ENCODE measurements around the gene DHX40. TPM values are rescaled to one million over a fixed set of nuclear protein-coding genes. Genes with fewer than 3 reads are reported as not detected.

The DHX40 gene
- total and polyA plus RNA-seq, 2 of the 13 experiments (the other 11 are each of a cell fraction or from before 2014, with no cell fraction given): 22.2 to 37.0 TPM

DNA sequence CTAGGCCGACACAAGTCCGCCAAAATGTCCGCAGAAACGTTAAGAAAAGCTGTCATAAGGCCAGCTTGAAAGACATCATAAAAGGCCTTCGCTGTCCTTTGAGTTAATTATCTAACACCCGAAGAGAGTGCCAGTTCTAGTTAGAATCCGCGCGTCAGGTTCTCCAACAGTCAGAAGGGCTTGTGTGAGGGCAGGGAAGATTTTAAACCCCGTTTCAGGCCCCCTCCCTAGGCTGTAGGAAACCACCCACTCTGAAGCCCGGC, 53.6 kb downstream of the DHX40 start (continued):
- TF ChIP-seq ZNF256 (CRISPR knock-in tag; conservative IDR thresholded peaks at IDR 0.05) (no peak; the same call in 1 of the 2 replicates), DR1 (CRISPR knock-in tag; IDR thresholded peaks at IDR 0.05) (peak; percentile 62; the same call in 1 of the 2 replicates), SMYD3 (CRISPR knock-in tag; IDR thresholded peaks at IDR 0.05) (no peak), RBM39 (IDR thresholded peaks at IDR 0.05; ENCODE audit: low read depth, low read length, poor library complexity, severe bottlenecking) (no peak), MIXL1 (CRISPR knock-in tag; IDR thresholded peaks at IDR 0.05) (no peak), PTBP1 (IDR thresholded peaks at IDR 0.05; ENCODE audit: low read depth, low read length, poor library complexity, severe bottlenecking) (no peak), CEBPB (IDR thresholded peaks at IDR 0.05; ENCODE audit: borderline replicate concordance, low read depth, low read length) (no peak), TBP (CRISPR knock-in tag; IDR thresholded peaks at IDR 0.05) (no peak), HOXD1 (CRISPR knock-in tag; IDR thresholded peaks at IDR 0.05) (no peak), NFATC3 (CRISPR knock-in tag; IDR thresholded peaks at IDR 0.05) (0 out of 2 replicates have a peak, but pooled peaks have one; percentile 8), TGIF2 (CRISPR knock-in tag; IDR thresholded peaks at IDR 0.05) (0 out of 2 replicates have a peak, but pooled peaks have one; percentile 5)
- TF ChIP-seq, protein P1, sequence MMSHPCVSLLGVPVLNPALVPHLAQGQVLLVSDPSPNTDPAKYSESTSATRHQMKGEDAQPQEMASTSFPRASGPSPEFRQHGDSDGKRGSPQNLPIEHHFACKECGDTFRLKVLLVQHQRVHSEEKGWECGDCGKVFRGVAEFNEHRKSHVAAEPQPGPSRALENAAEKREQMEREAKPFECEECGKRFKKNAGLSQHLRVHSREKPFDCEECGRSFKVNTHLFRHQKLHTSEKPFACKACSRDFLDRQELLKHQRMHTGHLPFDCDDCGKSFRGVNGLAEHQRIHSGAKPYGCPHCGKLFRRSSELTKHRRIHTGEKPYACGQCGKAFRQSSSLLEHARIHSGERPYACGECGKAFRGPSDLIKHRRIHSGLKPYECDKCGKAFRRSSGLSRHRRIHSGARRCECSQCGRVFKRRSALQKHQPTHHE (CRISPR knock-in tag; IDR thresholded peaks at IDR 0.05; ENCODE audit: borderline replicate concordance): 0 out of 2 replicates have a peak, but pooled peaks have one; percentile 12
- TF ChIP-seq, protein P2, sequence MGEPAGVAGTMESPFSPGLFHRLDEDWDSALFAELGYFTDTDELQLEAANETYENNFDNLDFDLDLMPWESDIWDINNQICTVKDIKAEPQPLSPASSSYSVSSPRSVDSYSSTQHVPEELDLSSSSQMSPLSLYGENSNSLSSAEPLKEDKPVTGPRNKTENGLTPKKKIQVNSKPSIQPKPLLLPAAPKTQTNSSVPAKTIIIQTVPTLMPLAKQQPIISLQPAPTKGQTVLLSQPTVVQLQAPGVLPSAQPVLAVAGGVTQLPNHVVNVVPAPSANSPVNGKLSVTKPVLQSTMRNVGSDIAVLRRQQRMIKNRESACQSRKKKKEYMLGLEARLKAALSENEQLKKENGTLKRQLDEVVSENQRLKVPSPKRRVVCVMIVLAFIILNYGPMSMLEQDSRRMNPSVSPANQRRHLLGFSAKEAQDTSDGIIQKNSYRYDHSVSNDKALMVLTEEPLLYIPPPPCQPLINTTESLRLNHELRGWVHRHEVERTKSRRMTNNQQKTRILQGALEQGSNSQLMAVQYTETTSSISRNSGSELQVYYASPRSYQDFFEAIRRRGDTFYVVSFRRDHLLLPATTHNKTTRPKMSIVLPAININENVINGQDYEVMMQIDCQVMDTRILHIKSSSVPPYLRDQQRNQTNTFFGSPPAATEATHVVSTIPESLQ (CRISPR knock-in tag; conservative IDR thresholded peaks at IDR 0.05): no peak
- TF ChIP-seq, protein P3, sequence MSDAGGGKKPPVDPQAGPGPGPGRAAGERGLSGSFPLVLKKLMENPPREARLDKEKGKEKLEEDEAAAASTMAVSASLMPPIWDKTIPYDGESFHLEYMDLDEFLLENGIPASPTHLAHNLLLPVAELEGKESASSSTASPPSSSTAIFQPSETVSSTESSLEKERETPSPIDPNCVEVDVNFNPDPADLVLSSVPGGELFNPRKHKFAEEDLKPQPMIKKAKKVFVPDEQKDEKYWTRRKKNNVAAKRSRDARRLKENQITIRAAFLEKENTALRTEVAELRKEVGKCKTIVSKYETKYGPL (CRISPR knock-in tag; IDR thresholded peaks at IDR 0.05): no peak
- TF ChIP-seq, protein P4, sequence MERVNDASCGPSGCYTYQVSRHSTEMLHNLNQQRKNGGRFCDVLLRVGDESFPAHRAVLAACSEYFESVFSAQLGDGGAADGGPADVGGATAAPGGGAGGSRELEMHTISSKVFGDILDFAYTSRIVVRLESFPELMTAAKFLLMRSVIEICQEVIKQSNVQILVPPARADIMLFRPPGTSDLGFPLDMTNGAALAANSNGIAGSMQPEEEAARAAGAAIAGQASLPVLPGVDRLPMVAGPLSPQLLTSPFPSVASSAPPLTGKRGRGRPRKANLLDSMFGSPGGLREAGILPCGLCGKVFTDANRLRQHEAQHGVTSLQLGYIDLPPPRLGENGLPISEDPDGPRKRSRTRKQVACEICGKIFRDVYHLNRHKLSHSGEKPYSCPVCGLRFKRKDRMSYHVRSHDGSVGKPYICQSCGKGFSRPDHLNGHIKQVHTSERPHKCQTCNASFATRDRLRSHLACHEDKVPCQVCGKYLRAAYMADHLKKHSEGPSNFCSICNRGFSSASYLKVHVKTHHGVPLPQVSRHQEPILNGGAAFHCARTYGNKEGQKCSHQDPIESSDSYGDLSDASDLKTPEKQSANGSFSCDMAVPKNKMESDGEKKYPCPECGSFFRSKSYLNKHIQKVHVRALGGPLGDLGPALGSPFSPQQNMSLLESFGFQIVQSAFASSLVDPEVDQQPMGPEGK (CRISPR knock-in tag; IDR thresholded peaks at IDR 0.05): 0 out of 2 replicates have a peak, but pooled peaks have one; percentile 90
- TF ChIP-seq, protein P5, sequence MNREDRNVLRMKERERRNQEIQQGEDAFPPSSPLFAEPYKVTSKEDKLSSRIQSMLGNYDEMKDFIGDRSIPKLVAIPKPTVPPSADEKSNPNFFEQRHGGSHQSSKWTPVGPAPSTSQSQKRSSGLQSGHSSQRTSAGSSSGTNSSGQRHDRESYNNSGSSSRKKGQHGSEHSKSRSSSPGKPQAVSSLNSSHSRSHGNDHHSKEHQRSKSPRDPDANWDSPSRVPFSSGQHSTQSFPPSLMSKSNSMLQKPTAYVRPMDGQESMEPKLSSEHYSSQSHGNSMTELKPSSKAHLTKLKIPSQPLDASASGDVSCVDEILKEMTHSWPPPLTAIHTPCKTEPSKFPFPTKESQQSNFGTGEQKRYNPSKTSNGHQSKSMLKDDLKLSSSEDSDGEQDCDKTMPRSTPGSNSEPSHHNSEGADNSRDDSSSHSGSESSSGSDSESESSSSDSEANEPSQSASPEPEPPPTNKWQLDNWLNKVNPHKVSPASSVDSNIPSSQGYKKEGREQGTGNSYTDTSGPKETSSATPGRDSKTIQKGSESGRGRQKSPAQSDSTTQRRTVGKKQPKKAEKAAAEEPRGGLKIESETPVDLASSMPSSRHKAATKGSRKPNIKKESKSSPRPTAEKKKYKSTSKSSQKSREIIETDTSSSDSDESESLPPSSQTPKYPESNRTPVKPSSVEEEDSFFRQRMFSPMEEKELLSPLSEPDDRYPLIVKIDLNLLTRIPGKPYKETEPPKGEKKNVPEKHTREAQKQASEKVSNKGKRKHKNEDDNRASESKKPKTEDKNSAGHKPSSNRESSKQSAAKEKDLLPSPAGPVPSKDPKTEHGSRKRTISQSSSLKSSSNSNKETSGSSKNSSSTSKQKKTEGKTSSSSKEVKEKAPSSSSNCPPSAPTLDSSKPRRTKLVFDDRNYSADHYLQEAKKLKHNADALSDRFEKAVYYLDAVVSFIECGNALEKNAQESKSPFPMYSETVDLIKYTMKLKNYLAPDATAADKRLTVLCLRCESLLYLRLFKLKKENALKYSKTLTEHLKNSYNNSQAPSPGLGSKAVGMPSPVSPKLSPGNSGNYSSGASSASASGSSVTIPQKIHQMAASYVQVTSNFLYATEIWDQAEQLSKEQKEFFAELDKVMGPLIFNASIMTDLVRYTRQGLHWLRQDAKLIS (CRISPR knock-in tag; IDR thresholded peaks at IDR 0.05): peak; percentile 67
- TF ChIP-seq, protein P6, sequence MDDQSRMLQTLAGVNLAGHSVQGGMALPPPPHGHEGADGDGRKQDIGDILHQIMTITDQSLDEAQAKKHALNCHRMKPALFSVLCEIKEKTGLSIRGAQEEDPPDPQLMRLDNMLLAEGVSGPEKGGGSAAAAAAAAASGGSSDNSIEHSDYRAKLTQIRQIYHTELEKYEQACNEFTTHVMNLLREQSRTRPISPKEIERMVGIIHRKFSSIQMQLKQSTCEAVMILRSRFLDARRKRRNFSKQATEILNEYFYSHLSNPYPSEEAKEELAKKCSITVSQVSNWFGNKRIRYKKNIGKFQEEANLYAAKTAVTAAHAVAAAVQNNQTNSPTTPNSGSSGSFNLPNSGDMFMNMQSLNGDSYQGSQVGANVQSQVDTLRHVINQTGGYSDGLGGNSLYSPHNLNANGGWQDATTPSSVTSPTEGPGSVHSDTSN (CRISPR knock-in tag; IDR thresholded peaks at IDR 0.05; ENCODE audit: borderline replicate concordance): 0 out of 2 replicates have a peak, but pooled peaks have one; percentile 64

All from HepG2 (cell line).